ENCODE measurements around the gene EIPR1. TPM values are rescaled to one million over a fixed set of nuclear protein-coding genes. Genes with fewer than 3 reads are reported as not detected.

EIPR1 gene
- total and polyA plus RNA-seq, 2 donors: 21.3 to 31.9 TPM

GRCh38 chr2:3324404-3325281, 53.0 kb downstream of the EIPR1 start:
- H3K4me1 ChIP-seq (ENCODE audit: control insufficient read depth in 2 of 2, insufficient read depth in 2 of 2, low read length in 2 of 2): no peaks in the 10 kb centered on the region
- H3K4me3 ChIP-seq (ENCODE audit: low read length in 2 of 2): no peak overlapping the region
- H3K9me3 ChIP-seq (ENCODE audit: control insufficient read depth in 2 of 2, insufficient read depth in 1 of 2, low read length in 1 of 2): peaks cover 0 to 7% of the 10 kb centered on the region in 2 donors
- peaks cover 2 to 6% of the 10 kb centered on the region in 2 donors for H3K36me3 ChIP-seq (ENCODE audit: control insufficient read depth in 2 of 2, insufficient read depth in 2 of 2, low read length in 1 of 2)
- no peak overlapping the region for H3K27ac ChIP-seq (ENCODE audit: low read depth in 1 of 2, low read length in 1 of 2)
- H3K27me3 ChIP-seq (ENCODE audit: control insufficient read depth in 2 of 2, insufficient read depth in 1 of 2, low read length in 1 of 2): no peaks in the 10 kb centered on the region
- no peak for DNase-seq (ENCODE audit: low read depth in 6 of 9, low spot score in 9 of 9)
- 95% methylated on average over 34 of the region's 34 CpGs for WGBS

- Histone ChIP-seq H3K4me1 (ENCODE audit: control insufficient read depth in 2 of 2, insufficient read depth in 2 of 2, low read length in 2 of 2) (no peaks in the 10 kb centered on the region), H3K9me3 (ENCODE audit: control insufficient read depth in 2 of 2, insufficient read depth in 1 of 2, low read length in 1 of 2) (peaks cover 0 to 12% of the 10 kb centered on the region in 2 donors), H3K36me3 (ENCODE audit: control insufficient read depth in 2 of 2, insufficient read depth in 2 of 2, low read length in 1 of 2) (peaks cover 2 to 8% of the 10 kb centered on the region in 2 donors), H3K27me3 (ENCODE audit: control insufficient read depth in 2 of 2, insufficient read depth in 1 of 2, low read length in 1 of 2) (no peaks in the 10 kb centered on the region), H3K27ac (ENCODE audit: low read depth in 1 of 2, low read length in 1 of 2) (no peak overlapping the region), H3K4me3 (ENCODE audit: low read length in 2 of 2) (no peak overlapping the region)
- no peak for DNase-seq (ENCODE audit: low read depth in 6 of 9, low spot score in 9 of 9)
- 97% methylated on average over 11 of the region's 11 CpGs for WGBS
Measured at GRCh38 chr2:3324036-3324386, 53.6 kb downstream of the EIPR1 start.

GRCh38 chr2:3323360-3324035, 54.1 kb downstream of the EIPR1 start:
- H3K27me3 ChIP-seq (ENCODE audit: control insufficient read depth in 2 of 2, insufficient read depth in 1 of 2, low read length in 1 of 2): no peaks in the 10 kb centered on the region
- H3K36me3 ChIP-seq (ENCODE audit: control insufficient read depth in 2 of 2, insufficient read depth in 2 of 2, low read length in 1 of 2): peaks cover 4 to 9% of the 10 kb centered on the region in 2 donors
- no peak for DNase-seq (ENCODE audit: low read depth in 6 of 9, low spot score in 9 of 9)
- 92% methylated on average over 19 of the region's 19 CpGs for WGBS
- H3K9me3 ChIP-seq (ENCODE audit: control insufficient read depth in 2 of 2, insufficient read depth in 1 of 2, low read length in 1 of 2): peaks cover 0 to 12% of the 10 kb centered on the region in 2 donors
- no peaks in the 10 kb centered on the region for H3K4me1 ChIP-seq (ENCODE audit: control insufficient read depth in 2 of 2, insufficient read depth in 2 of 2, low read length in 2 of 2)
- H3K27ac ChIP-seq (ENCODE audit: low read depth in 1 of 2, low read length in 1 of 2): no peak overlapping the region
- H3K4me3 ChIP-seq (ENCODE audit: low read length in 2 of 2): no peak overlapping the region

GRCh38 chr2:3322311-3322970, 55.2 kb downstream of the EIPR1 start:
- no peak overlapping the region for H3K27ac ChIP-seq (ENCODE audit: low read depth in 1 of 2, low read length in 1 of 2)
- no peak for DNase-seq (ENCODE audit: low read depth in 6 of 9, low spot score in 9 of 9)
- H3K9me3 ChIP-seq (ENCODE audit: control insufficient read depth in 2 of 2, insufficient read depth in 1 of 2, low read length in 1 of 2): peaks cover 0 to 12% of the 10 kb centered on the region in 2 donors
- H3K4me1 ChIP-seq (ENCODE audit: control insufficient read depth in 2 of 2, insufficient read depth in 2 of 2, low read length in 2 of 2): no peaks in the 10 kb centered on the region
- no peak overlapping the region for H3K4me3 ChIP-seq (ENCODE audit: low read length in 2 of 2)
- no peaks in the 10 kb centered on the region for H3K27me3 ChIP-seq (ENCODE audit: control insufficient read depth in 2 of 2, insufficient read depth in 1 of 2, low read length in 1 of 2)
- H3K36me3 ChIP-seq (ENCODE audit: control insufficient read depth in 2 of 2, insufficient read depth in 2 of 2, low read length in 1 of 2): peaks cover 4 to 14% of the 10 kb centered on the region in 2 donors
- 97% methylated on average over 18 of the region's 18 CpGs for WGBS

- H3K9me3 ChIP-seq (ENCODE audit: control insufficient read depth in 2 of 2, insufficient read depth in 1 of 2, low read length in 1 of 2): peaks cover 0 to 12% of the 10 kb centered on the region in 2 donors
- no peak for DNase-seq (ENCODE audit: low read depth in 6 of 9, low spot score in 9 of 9)
- no peak overlapping the region for H3K27ac ChIP-seq (ENCODE audit: low read depth in 1 of 2, low read length in 1 of 2)
- no peaks in the 10 kb centered on the region for H3K4me1 ChIP-seq (ENCODE audit: control insufficient read depth in 2 of 2, insufficient read depth in 2 of 2, low read length in 2 of 2)
- H3K27me3 ChIP-seq (ENCODE audit: control insufficient read depth in 2 of 2, insufficient read depth in 1 of 2, low read length in 1 of 2): no peaks in the 10 kb centered on the region
- H3K4me3 ChIP-seq (ENCODE audit: low read length in 2 of 2): no peak overlapping the region
- H3K36me3 ChIP-seq (ENCODE audit: control insufficient read depth in 2 of 2, insufficient read depth in 2 of 2, low read length in 1 of 2): peaks cover 4 to 17% of the 10 kb centered on the region in 2 donors
- WGBS: 93% methylated on average over 17 of the region's 17 CpGs
Measured at GRCh38 chr2:3321825-3322224, 55.8 kb downstream of the EIPR1 start.

- WGBS: 89% methylated on average over 16 of the region's 16 CpGs
- Histone ChIP-seq H3K9me3 (ENCODE audit: control insufficient read depth in 2 of 2, insufficient read depth in 1 of 2, low read length in 1 of 2) (peaks cover 0 to 12% of the 10 kb centered on the region in 2 donors), H3K27me3 (ENCODE audit: control insufficient read depth in 2 of 2, insufficient read depth in 1 of 2, low read length in 1 of 2) (no peaks in the 10 kb centered on the region), H3K4me3 (ENCODE audit: low read length in 2 of 2) (no peak overlapping the region), H3K36me3 (ENCODE audit: control insufficient read depth in 2 of 2, insufficient read depth in 2 of 2, low read length in 1 of 2) (peaks cover 4 to 17% of the 10 kb centered on the region in 2 donors), H3K27ac (ENCODE audit: low read depth in 1 of 2, low read length in 1 of 2) (no peak overlapping the region), H3K4me1 (ENCODE audit: control insufficient read depth in 2 of 2, insufficient read depth in 2 of 2, low read length in 2 of 2) (no peaks in the 10 kb centered on the region)
- DNase-seq (ENCODE audit: low read depth in 6 of 9, low spot score in 9 of 9): no peak
Measured at GRCh38 chr2:3320910-3321605, 56.6 kb downstream of the EIPR1 start.

- Histone ChIP-seq H3K27ac (ENCODE audit: low read depth in 1 of 2, low read length in 1 of 2) (no peak overlapping the region), H3K9me3 (ENCODE audit: control insufficient read depth in 2 of 2, insufficient read depth in 1 of 2, low read length in 1 of 2) (peaks cover 0 to 12% of the 10 kb centered on the region in 2 donors), H3K4me1 (ENCODE audit: control insufficient read depth in 2 of 2, insufficient read depth in 2 of 2, low read length in 2 of 2) (no peaks in the 10 kb centered on the region), H3K4me3 (ENCODE audit: low read length in 2 of 2) (no peak overlapping the region), H3K27me3 (ENCODE audit: control insufficient read depth in 2 of 2, insufficient read depth in 1 of 2, low read length in 1 of 2) (no peaks in the 10 kb centered on the region), H3K36me3 (ENCODE audit: control insufficient read depth in 2 of 2, insufficient read depth in 2 of 2, low read length in 1 of 2) (peaks cover 2 to 14% of the 10 kb centered on the region in 2 donors)
- no peak for DNase-seq (ENCODE audit: low read depth in 6 of 9, low spot score in 9 of 9)
- 93% methylated on average over 26 of the region's 26 CpGs for WGBS
Measured at GRCh38 chr2:3319745-3320566, 57.7 kb downstream of the EIPR1 start.

- DNase-seq (ENCODE audit: low read depth in 6 of 9, low spot score in 9 of 9): no peak
- peaks cover 0 to 12% of the 10 kb centered on the region in 2 donors for H3K9me3 ChIP-seq (ENCODE audit: control insufficient read depth in 2 of 2, insufficient read depth in 1 of 2, low read length in 1 of 2)
- peaks cover 2 to 14% of the 10 kb centered on the region in 2 donors for H3K36me3 ChIP-seq (ENCODE audit: control insufficient read depth in 2 of 2, insufficient read depth in 2 of 2, low read length in 1 of 2)
- no peak overlapping the region for H3K27ac ChIP-seq (ENCODE audit: low read depth in 1 of 2, low read length in 1 of 2)
- H3K27me3 ChIP-seq (ENCODE audit: control insufficient read depth in 2 of 2, insufficient read depth in 1 of 2, low read length in 1 of 2): no peaks in the 10 kb centered on the region
- 90% methylated on average over 13 of the region's 13 CpGs for WGBS
- H3K4me1 ChIP-seq (ENCODE audit: control insufficient read depth in 2 of 2, insufficient read depth in 2 of 2, low read length in 2 of 2): no peaks in the 10 kb centered on the region
- H3K4me3 ChIP-seq (ENCODE audit: low read length in 2 of 2): no peak overlapping the region
Measured at GRCh38 chr2:3319134-3319533, 58.5 kb downstream of the EIPR1 start.

All from thymus (tissue), 11 donors.